ENCODE data around the gene RIPOR2. TPM values are rescaled to one million over a fixed set of nuclear protein-coding genes. Genes with fewer than 3 reads are reported as not detected.

The RIPOR2 gene, protein sequence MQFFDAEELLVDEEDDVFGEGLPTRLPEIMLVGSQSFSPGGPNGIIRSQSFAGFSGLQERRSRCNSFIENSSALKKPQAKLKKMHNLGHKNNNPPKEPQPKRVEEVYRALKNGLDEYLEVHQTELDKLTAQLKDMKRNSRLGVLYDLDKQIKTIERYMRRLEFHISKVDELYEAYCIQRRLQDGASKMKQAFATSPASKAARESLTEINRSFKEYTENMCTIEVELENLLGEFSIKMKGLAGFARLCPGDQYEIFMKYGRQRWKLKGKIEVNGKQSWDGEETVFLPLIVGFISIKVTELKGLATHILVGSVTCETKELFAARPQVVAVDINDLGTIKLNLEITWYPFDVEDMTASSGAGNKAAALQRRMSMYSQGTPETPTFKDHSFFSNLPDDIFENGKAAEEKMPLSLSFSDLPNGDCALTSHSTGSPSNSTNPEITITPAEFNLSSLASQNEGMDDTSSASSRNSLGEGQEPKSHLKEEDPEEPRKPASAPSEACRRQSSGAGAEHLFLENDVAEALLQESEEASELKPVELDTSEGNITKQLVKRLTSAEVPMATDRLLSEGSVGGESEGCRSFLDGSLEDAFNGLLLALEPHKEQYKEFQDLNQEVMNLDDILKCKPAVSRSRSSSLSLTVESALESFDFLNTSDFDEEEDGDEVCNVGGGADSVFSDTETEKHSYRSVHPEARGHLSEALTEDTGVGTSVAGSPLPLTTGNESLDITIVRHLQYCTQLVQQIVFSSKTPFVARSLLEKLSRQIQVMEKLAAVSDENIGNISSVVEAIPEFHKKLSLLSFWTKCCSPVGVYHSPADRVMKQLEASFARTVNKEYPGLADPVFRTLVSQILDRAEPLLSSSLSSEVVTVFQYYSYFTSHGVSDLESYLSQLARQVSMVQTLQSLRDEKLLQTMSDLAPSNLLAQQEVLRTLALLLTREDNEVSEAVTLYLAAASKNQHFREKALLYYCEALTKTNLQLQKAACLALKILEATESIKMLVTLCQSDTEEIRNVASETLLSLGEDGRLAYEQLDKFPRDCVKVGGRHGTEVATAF
- 0.02 and 0.06 TPM in 2 replicates for total RNA-seq (2016; rRNA removed; fragmentation: Illumina TruSeq; extraction: Trizol)
- total RNA-seq (2016; cell fraction: cytosol; rRNA removed; fragmentation: Illumina TruSeq; extraction: Trizol; ENCODE audit: low read depth): not detected in 2 replicates
- 0.03 and 0.09 TPM in 2 replicates for total RNA-seq (2016; cell fraction: insoluble cytoplasmic fraction; rRNA removed; fragmentation: Illumina TruSeq; extraction: Trizol)
- not detected in 2 replicates for total RNA-seq (2016; cell fraction: membrane; rRNA removed; fragmentation: Illumina TruSeq; extraction: Trizol)
- total RNA-seq (2016; cell fraction: nucleus; rRNA removed; fragmentation: Illumina TruSeq; extraction: Trizol): not detected in 2 replicates
- 0.05 and 0.16 TPM in 2 replicates for polyA plus RNA-seq (2011; rRNA removed)
- 0.01 and 0.03 TPM in 2 replicates for polyA plus RNA-seq (2011; cell fraction: cytosol; rRNA removed)
- not detected in 2 replicates for polyA plus RNA-seq (2011; cell fraction: nucleus; rRNA removed)
- 0.05 TPM in 2 replicates for polyA plus RNA-seq (2012)
- polyA plus RNA-seq (2016; cell fraction: cytosol; fragmentation: Illumina TruSeq; extraction: Trizol; ENCODE audit: low read depth): 0.02 TPM in 1 of 2 replicates, not detected in the other
- 0.07 TPM in 1 of 2 replicates, not detected in the other for polyA plus RNA-seq (2016; cell fraction: insoluble cytoplasmic fraction; fragmentation: Illumina TruSeq; extraction: Trizol; ENCODE audit: low read depth)
- 0.03 TPM in 1 of 2 replicates, not detected in the other for polyA plus RNA-seq (2016; cell fraction: membrane; fragmentation: Illumina TruSeq; extraction: Trizol; ENCODE audit: low read depth)
- polyA plus RNA-seq (2016; cell fraction: nucleus; fragmentation: Illumina TruSeq; extraction: Trizol; ENCODE audit: insufficient read depth, low read depth): 0.18 TPM in 1 of 2 replicates, not detected in the other
- 0.33 TPM in 1 of 2 replicates, not detected in the other for polyA minus RNA-seq (2011; rRNA and poly(A)+ RNA removed; ENCODE audit: low replicate concordance)
- polyA minus RNA-seq (2011; cell fraction: cytosol; rRNA and poly(A)+ RNA removed): not detected in 2 replicates
- polyA minus RNA-seq (2011; cell fraction: nucleus; rRNA and poly(A)+ RNA removed): not detected in 2 replicates
- percentile 7 among the genes with signal in this experiment for Bru-seq, nascent RNA
- BruChase-seq, experiment 1, labeled RNA remaining after a 6-hour chase: percentile 4 among the genes with signal in this experiment
- percentile 9 among the genes with signal in this experiment for BruChase-seq, experiment 2, labeled RNA remaining after a 2-hour chase
- long read RNA-seq, experiment 1: 0 reads
- long read RNA-seq, experiment 2, partial matches to known transcripts: 0 of 1 reads
- long read RNA-seq, experiment 2, other reads (novel, unspliced or antisense): 1 of 1 reads

DNA sequence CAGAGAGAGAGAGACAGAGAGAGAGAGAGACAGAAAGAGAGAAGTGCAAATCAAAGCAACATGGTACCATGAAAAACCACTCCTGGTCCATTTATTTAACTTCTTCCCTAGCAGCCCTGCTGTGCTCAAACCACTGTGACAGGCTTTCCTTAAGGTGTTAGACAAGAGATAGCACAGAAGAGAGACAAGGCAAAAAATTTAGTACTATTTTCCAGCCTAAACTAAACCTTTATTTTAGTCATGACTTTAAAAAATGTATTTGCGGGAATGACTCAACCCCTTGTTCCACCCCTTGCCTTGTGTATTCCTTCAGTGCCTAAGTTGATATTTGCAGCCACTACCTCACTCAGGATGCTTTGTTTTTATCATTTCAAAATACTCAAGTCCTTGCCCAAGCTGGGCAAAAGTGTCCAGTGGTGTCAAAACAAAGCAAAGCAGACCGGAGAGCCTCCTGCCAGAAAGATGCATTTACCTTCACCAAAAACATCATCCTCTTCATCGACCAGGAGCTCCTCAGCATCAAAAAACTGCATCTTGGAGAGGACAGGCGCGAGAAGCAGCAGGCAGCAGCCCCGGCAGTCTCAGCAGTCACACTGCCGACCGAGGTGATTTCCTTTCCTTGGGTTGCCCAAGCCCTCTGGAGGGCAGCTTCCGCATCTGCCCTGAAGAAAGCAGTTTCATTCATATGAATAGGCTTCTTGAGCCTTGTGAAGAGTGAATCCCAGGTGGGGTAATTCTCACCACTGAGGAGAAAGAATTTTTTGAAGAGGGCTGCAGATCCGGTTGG is at the start of gene RIPOR2:
RIPOR2 (minus strand) TSS at position 595 of the 787 bp plus-strand sequence; CDS start at position 533, 62 bp downstream.
- Histone ChIP-seq H3K9ac (ENCODE audit: insufficient read depth, low read depth, low read length) (no peak within 1 kb of the TSS), H3K27ac (ENCODE audit: extremely low read length, insufficient read depth, low read length) (no peak within 1 kb of the TSS), H2AFZ (ENCODE audit: low read length) (no peak within 1 kb of the TSS), H3K4me3 (replicated peaks in 1 of 3; ENCODE audit: insufficient read depth in 1 of 3, low read depth in 2 of 3, low read length in 3 of 3) (no peak within 1 kb of the TSS), H3K36me3 (replicated peaks in 1 of 2; ENCODE audit: control insufficient read depth in 1 of 2, insufficient read depth in 2 of 2, low read length in 2 of 2) (no peaks in the 10 kb centered on the region), H4K20me1 (ENCODE audit: insufficient read depth, low read length) (no peaks in the 10 kb centered on the region), H3K4me2 (ENCODE audit: low read depth, low read length) (no peak within 1 kb of the TSS), H3K79me2 (ENCODE audit: insufficient read depth, low read length) (no peaks in the 10 kb centered on the region), H3K4me1 (ENCODE audit: insufficient read depth, low read length) (no peaks in the 10 kb centered on the region), H3K9me3 (ENCODE audit: low read length) (no peaks in the 10 kb centered on the region), H3K27me3 (ENCODE audit: control insufficient read depth in 1 of 2, insufficient read depth in 2 of 2, low read length in 2 of 2) (peaks cover 0 to 5% of the 10 kb centered on the region in 2 experiments; a peak in 1 of 5 replicates)
- DNase-seq (ENCODE audit: low spot score): no peak
- no peak; the same call in 2 of the 3 replicates for ATAC-seq
- no peak for TF ChIP-seq ZNF33B (CRISPR knock-in tag; IDR thresholded peaks at IDR 0.05)
- intact Hi-C loops (cut with micrococcal nuclease; ENCODE audit: unreplicated experiment) (no loop called here), in situ Hi-C loops (cut with HindIII; ENCODE audit: extremely low pct_ligation_motif_present, low pct_unique_long_range_greater_than_20kb) (no loop called here)
- 9% methylated on average over 10 of the region's 10 CpGs for WGBS (ENCODE audit: low lambda C conversion rate)
- no TSS peak for BruUV-seq (replicated peaks)
- ChIA-PET POLR2A (no interaction called here), CTCF (ENCODE audit: low intra/inter-chr PET ratio, low total read pairs) (no interaction called here)
- FAIRE-seq: no peak
